HG03469 (cell line): ENCODE results near the gene LIAS.
"Not testable (repeated sequence)": the region's sequence is repeated elsewhere in the genome, so short reads cannot be mapped to it uniquely, and the experiment has no call there.

Experiments
- ATAC-seq: cut with Tn5 transposase; IDR thresholded peaks from one replicate; pipeline ENCODE4 v1.9.1; 2021; ENCODE audit warnings: mild to moderate bottlenecking, moderate library complexity, moderate number of reproducible peaks; ENCODE audit not compliant: unreplicated experiment

The LIAS gene

GRCh38 chr4:39452860-39453587 is 5.8 kb upstream of the LIAS start:
- ATAC-seq = no peak

DNA sequence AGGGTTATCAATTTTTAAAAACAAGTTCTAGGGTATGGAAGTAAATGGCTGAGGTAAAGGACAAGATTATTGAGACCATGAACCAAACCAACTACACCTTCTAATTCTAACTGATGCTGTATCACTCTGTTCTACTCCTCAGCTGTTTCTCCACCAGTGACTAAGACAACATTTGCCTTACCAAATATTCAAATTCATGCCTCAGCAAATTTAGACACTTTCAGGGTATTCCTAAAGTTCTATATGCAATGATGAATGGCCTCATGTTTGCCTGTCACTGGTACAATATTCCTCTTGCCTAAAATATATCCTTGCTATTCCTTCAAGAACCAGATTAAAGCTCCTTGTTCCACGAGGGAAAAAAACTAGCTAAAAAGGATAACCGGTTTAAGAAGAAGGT is 5.1 kb upstream of the LIAS start:
- no peak for ATAC-seq

GRCh38 chr4:39455486-39455885 is 3.4 kb upstream of the LIAS start:
- ATAC-seq = no peak

DNA sequence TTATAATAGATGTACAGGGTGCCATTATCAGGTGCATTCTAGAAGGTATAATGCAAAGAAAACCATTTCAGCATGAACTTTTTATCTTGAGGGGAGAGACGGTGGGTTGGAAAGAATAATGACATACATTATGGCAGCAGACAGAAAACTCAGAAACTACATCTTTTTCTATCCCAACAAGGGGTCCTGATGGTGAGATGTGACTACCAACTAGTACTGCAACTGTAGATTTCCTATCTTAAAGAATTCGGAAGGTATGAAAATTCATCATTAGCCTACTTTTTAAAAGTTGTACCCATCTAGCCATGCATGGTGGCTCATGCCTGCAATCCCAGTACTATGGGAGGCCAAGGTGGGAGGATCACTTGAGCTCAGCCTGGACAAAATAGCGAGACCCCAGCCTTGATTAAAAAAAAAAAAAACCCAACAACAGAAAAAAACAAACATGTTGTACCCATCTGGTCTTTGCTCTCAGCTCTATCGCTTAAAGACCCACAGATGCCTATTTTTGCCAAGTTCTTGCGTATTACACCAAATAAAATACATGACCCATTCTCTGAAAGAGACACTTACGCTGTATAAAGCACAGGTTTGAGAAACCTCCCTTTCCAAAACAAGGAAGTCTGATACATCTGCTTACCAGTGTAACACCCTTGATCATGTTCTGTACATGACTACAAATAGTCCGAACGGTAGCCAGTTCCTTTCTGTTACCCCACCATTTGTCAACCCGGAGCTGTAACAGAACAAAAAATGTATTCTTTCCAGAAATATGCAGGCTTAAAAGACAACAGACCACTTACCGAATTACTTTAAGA is 1.7 kb upstream of the LIAS start:
- ATAC-seq = no peak

DNA sequence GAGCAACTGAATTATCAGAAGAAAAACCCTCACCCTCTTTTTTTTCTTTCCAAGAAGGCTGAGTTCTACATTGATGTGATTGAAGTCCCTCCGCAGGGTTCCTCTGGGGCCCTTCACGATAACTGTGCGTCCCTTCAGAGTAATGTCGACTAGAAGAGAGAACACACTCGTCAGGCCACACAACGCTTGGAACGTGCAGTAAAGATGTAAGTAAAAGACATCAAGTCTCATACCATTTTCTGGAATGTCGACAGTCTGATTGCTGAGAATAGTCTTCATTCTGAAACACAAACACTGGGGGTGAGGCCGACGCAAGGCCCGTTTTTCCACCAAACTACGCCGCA is 723 bp upstream of the LIAS start:
- not testable (repeated sequence) for ATAC-seq

GRCh38 chr4:39464886-39465501 is 6.1 kb downstream of the LIAS start:
- ATAC-seq = no peak

DNA sequence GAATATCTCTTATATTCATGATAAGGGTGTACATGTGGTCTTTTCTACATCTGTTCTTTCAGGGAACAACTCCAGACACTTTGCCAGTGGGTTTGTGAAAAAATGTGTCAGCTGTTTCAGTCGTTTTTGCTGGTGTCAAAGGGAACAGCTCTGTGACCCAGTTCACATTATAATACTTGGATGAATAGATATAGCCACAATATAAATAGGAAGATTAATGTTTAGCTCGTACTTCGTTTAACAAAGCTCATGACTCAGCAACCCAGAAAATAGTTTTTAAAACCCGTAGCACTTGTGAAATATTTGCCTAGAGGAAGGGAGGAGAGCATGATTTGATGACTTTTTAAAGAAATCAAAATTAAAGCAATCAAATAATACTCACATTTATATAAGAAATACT is 7.9 kb downstream of the LIAS start:
- no peak for ATAC-seq

DNA sequence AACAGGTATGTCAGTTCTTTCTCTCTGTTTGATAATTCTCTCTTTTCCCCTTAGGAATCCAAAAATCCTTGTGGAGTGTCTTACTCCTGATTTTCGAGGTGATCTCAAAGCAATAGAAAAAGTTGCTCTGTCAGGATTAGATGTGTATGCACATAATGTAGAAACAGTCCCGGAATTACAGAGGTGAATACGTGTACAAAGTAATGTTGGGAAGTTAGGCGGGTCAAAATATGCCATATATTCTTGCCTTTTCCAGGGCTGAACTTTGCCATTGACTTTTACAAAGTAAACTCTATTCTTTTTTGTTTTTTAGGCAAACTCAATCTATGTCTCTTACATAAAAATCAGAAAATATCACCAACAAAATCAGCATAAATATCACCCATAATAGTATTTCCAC is 8.6 kb downstream of the LIAS start:
- no peak for ATAC-seq

- ATAC-seq = peak; percentile 68
Measured at GRCh38 chr4:39469429-39470077, 10.7 kb downstream of the LIAS start.

- no peak for ATAC-seq
Measured at GRCh38 chr4:39470402-39470801, 11.5 kb downstream of the LIAS start.

- ATAC-seq = no peak
Measured at GRCh38 chr4:39472396-39472795, 13.5 kb downstream of the LIAS start.

- no peak for ATAC-seq
Measured at GRCh38 chr4:39476187-39476895, 17.5 kb downstream of the LIAS start.

GRCh38 chr4:39480251-39480650 is 21.4 kb downstream of the LIAS start:
- ATAC-seq = no peak

DNA sequence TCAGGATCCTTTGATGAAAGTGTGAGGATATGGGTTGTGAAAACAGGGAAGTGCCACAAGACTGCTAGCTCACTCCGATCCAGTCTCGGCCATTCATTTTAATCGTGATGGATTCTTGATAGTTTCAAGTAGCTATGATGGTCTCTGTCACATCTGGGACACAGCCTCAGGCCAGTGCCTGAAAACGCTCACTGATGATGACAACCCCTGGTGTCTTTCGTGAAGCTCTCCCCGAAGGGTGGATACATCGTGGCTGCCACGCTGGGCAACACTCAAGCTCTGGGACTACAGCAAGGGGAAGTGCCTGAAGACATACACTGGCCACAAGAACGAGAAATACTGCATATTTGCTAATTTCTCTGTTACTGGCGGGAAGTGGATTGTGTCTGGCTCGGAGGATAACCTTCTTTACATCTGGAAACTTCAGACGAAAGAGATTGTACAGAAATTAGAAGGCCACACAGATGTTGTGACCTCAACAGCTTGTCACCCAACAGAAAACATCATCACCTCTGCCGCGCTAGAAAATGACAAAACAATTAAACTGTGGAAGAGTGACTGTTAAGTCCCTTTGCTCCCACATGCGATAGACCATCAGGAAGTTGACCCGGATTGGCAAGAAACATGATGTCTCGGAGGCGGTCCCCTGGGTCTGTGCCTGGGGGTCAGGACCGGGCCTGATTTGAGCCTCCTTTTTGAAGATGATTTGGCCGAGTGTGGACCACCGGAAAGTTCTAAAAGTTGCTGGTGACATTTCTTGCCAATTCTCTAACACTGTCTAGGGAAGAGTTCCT is 22.2 kb downstream of the LIAS start:
- ATAC-seq = no peak

DNA sequence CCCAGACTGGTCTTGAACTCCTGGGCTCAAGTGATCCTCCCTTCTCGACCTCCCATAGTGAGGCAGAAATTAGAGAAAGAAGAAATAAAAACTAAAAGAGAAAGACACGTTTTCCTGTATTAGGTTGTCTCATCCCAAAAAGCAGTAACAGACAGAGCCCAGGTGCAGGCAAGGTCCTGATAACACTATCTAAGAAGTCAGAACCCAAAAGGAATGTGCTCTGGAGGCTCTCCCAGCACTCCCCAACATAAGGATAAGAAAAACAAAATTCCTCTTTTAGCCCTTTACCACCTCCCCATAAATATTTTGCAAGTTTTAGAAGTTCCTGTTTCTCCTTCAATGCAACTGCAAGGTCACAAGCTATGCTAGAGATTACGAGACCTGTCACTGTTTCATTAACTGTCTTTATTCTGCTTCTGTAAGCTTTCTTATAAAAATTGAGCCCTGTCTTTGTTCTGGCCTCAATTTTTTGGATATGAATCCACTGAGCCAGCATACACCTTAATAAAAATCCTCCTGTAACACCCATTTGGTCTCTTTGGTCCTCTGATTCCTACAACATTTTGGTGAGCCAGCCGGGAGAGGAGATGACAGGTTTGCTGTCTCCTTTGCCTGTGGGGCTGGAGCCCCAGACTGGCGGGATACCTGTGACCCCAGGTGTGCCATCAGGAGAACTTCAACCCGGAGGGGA is 25.9 kb downstream of the LIAS start:
- ATAC-seq = no peak

DNA sequence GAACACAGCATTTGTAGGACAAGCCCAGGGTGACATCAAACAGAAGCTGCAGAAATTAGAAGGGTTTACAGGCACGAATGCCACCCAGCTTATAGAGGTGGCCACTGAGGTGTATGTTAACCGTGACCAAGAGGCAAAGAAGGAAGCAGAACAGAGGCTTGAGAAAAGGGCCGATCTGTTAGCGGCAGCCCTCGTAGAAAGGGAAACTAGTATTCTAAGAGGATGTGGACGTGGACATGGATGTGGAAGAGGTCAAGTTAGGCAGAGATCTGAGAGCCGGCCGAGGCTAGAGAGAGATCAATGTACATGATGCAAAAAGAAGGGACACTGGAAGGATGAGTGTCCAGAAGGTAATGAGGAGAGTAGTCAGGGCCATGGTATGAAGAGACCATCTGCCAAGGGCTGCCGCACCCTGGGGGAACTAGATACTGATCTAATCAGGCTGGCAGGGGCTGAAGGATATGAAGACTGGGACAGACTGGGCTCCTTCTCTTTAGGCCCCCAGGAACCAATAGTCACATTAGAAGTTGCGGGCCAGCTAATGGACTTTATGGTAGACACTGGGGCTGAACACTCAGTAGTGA is 27.5 kb downstream of the LIAS start:
- no peak for ATAC-seq

- ATAC-seq = no peak
Measured at GRCh38 chr4:39490322-39490721, 31.5 kb downstream of the LIAS start.

GRCh38 chr4:39494354-39494753 is 35.5 kb downstream of the LIAS start:
- no peak for ATAC-seq
